Muscle of back (tissue), 11 donors: ENCODE measurements around the gene SPRY2. TPM values are rescaled to one million over a fixed set of nuclear protein-coding genes. Genes with fewer than 3 reads are reported as not detected.

Experiments used
- DNase-seq, 3 donors: peaks; one replicate each; pipeline versions ENCODE4 v3.0.0 to v3.0.0-alpha.2; 2013
- polyA plus RNA-seq, 10 donors: library from polyadenylated mRNA; unstranded; fragments of 120-200 nt; gene quantifications; one replicate each; pipeline ENCODE4 v1.2.1, GENCODE V29; 2013; ENCODE audit not compliant: insufficient read length in 10 of 10

The SPRY2 gene
- polyA plus RNA-seq, 10 donors, result 73.7 to 128 (median 92.6) TPM

GRCh38 chr13:80329250-80329649 is 11.7 kb downstream of the SPRY2 start:
- DNase-seq, result no peak

DNA sequence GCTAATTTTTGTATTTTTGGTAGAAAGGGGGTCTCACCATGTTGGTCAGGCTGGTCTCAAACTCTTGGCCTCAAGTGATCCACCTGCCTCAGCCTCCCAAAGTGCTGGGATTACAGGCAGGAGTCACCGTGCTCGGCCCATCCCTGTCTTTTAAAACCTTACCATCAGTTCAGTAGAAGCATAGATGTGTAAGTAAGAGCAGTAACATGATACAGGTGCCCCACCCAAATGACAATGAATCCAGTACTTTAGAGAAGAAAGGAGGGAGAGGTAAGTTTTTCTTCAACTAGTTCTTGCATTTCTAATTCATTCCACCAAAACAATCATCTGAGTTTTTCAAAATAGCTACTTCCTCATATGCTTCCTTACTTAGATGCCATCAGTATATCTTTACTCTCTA is 21.9 kb downstream of the SPRY2 start:
- DNase-seq, result no peak

GRCh38 chr13:80314711-80315653 is 25.9 kb downstream of the SPRY2 start:
- no peak for DNase-seq

DNA sequence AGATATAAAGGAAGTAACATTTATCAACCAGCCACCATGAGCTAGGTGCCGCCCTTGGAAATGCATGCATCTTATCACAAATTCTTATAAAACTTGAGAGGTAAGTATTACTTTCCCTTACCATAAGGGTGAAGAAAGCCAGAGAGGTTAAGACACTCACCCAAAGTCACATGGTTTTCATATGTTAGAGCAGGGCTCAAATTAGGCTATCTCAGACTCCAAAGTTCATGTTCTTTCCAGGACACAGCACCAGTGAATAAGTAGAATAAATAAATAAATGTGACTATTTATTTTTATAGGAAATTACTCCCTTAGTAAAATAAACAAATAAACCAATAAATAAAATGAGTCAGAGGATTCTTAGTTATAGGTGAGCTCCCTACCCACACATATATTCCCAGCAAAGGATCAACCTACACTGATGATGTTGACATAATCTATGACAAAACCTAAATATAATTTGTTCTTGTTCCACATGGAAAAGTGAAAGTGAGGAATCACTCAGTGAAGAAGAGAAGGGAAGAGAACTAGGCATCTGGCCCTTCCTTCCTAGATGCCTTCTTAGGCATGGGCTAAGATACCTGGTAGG is 27.2 kb downstream of the SPRY2 start:
- DNase-seq, result no peak

DNA sequence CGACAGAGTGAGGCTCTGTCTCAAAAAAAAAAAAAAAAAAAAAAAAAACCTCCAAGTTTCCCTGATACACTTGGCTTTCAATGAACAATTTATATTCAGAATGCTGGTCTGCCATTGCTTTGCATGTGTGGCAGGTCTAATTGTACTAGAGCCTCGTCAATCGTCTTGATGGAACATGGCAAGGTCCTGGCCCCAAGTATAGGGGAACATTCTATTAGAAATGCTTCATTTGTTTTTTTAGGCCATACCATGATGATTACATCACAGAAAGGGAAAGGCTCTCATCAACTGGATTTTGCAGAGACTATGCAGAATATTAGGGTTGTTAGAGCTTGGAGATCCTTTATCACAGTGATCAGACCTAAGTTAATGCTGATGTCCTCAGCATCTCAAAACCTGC is 28.0 kb downstream of the SPRY2 start:
- no peak for DNase-seq

DNA sequence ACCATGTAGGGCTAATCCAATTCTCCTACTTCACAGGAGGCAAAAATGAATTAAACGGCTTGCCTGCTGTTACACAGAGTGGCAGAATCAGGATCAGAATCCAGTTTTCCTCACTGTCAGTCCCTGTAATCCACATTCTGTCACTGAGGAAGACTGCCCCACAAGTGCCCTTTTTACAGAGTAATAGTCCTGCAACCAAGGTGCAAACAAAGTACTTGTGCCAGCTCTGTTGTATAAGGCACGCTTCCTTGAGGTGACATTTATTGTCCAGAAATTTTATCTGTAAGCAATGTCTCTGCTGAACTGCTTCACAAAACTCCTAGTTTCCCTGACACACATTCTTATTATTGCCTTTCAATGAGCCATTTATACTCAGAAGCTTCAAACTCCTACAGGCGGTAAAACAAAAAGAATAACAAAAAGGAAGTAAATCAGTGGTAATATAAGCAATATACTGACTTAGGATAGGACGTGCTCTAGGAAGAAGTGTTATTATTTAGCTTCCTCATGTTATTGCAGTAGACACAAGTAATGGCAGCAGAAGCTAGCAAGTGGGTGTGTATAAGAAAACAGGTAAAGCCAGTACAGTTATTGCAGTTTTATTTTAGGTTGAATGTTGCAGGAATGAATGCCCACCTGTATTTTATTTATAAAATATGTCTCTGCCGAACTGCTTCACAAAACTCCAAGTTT is 28.8 kb downstream of the SPRY2 start:
- no peak for DNase-seq

DNA sequence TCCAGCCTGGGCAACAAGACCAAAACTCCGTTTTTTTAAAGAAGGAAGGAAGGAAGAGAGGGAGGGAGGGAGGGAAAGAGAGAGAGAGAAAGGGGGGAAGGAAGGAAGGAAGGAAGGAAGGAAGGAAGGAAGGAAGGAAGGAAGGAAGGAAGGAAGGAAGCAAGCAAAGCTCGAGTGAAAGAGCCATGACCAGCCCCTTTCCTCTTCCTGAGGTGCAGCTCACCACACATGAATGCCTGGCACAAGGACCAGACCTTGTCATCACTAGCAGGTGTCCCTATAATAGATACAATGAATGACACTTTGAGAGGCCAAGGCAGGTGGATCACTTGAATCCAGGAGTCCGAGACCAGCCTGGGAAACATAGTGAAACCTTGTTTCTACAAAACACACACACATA is 31.0 kb downstream of the SPRY2 start:
- no peak for DNase-seq

DNA sequence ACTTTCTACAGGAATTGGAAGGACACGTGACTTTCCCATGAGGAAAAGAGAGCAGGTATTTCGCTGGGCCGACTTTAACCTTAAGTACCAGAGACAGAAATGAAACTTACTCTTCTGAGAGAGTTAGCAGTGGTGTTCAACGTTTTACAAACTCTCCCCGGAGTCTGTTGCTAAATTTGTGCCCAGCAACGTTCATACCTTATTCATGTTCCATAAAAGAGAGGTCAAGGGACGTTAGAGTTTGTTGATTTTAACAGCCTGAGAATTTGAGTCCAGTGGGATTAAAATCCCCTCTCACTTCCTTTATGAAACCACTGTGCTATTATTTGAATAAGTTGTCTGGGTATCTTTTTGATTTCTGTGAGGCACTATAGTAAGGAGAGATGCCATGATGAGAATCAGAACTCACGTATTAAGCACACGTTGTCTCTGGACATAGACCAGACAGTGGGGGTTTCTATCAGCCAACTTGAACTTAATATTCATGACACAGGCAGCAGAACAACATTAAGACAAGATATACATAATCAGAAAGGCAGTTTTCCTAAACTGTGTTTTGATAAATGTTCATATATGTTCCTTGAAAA is 33.4 kb downstream of the SPRY2 start:
- DNase-seq, result peak in 1 of 3 donors; percentile 33

DNA sequence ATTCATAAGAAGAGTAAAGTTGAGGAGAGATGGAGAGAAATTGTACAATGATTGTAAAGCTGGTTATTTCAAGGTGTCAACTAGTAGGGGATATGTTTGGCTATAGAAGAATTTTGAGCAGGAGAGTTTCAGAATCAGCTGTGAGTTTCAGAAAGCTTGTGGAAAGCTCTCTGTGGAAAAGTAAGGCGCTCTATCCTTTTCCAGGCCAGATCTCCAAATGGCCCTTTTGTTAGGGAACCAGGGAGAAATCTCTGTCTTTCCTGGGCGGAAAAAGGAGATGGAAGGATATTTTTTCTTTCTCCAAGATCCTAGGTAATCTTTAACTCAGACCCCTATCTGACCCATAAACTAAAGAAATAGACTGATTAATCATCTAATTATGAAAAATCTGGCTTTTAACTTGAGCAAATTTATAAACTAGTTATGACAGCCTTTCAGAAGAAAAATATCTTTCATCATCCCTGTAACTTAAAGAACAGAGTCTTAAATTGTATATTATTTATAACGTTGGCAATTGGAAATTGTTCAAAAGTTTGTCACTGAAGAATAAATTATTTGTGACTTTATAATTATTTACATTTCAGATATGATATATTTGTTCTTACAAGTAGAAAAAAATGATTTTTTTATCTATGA is 34.5 kb downstream of the SPRY2 start:
- DNase-seq, result peak in 1 of 3 donors; percentile 45

DNA sequence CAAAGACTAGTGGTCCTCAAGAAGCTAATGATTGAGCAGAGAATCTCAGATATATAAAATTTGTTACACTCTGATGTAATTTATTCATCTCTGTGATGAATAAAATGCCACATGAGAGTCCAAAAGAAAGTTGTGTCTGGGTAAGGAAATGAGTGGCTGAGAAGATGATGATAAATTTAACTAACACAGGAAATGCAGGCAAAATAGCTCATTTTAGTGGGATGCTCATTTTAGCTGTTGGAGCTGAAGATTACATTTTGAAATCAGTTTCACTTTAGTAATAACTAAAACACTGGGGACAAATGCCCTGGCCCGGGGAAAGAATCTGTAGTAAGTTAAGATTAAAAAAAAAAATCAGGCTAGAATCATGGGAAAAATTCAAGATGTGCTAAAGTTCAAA is 35.2 kb downstream of the SPRY2 start:
- DNase-seq, result peak in 1 of 3 donors; percentile 45

DNA sequence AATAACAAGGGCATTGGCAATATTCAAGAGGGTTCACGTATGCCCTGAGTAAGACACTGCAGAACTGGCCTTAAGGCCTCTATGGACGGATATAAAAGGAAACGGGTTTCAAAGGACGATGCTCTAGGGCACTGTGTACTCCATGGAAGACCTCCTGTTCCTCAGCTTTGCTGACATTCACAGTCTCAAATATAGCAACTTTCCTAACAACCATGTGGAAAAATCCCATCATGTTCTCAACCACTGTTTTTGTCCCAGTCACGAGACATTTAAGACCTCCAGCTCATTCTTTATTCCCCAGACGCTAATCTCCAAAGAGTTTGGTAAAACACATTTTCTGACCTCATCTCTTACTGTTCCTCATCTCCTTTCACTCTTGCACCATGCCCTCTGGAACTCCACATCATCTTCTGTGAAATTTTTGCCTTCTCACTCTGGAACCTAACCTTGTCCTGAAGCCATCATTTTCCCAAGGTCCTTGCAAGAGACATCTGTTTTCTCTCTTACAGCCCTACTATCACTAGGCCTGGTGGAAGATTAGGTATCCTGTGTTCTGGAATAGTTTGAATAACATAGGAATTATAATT is 37.6 kb downstream of the SPRY2 start:
- DNase-seq, result no peak

DNA sequence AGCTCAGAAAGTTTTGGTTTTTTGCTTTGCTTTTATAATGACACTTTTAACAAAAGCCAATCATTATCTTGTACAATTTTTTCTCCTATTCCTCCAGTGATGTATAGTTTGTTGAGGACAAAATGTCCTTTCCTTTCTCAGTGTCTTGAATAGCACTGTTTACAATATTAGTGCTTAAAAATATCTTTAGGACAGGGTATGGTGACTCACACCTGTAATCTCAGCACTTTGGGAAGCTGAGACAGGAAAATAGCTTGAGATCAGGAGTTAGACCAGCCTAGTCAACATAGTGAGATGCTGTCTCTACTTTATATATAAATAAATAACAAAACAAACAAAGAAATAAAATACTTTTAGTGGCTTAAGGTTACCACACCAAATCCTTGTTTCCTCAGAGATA is 41.9 kb downstream of the SPRY2 start:
- DNase-seq, result no peak

GRCh38 chr13:80297503-80297902 is 43.4 kb downstream of the SPRY2 start:
- DNase-seq, result no peak

- DNase-seq, result no peak
Measured at GRCh38 chr13:80297094-80297493, 43.8 kb downstream of the SPRY2 start.

DNA sequence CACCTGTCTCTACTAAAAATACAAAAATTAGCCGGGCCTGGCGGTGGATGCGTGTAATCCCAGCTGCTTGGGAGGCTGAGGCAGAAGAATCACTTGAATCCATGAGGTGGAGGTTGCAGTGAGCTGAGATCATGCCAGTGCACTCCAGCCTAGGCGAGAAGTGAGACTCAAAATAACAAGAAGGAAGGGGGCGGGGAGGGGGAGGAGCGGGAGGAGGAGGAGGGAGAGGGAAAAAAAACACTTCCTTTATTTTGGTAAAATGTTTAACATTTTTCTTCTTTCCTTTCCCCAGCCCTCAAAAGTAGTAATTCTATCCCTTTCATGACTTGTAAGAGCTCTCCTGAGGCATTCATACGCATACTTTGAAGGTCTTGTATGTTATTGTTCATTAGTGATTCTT is 44.3 kb downstream of the SPRY2 start:
- DNase-seq, result no peak

DNA sequence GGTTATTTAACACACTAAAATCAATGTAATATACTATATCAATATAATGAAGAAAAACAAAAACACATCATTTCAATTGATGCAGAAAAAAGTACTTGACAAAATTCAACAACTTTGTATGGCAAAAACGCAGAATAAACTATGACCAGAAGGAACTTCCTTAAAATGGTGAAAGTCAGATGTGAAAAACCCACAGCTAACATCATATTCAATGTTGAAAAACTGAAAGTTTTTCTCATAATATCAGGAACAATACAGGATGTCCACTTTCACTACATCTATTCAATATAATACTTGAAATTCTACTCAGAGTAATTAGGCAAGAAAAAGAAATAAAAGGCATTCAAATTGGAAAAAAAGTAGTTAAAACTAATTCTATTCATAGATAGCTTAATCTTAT is 50.3 kb downstream of the SPRY2 start:
- DNase-seq, result no peak
